IPS DF 4.7 (cell line): ENCODE results near the gene ZDHHC16.
"Not testable (repeated sequence)": the region's sequence is repeated elsewhere in the genome, so short reads cannot be mapped to it uniquely, and the experiment has no call there.

Source experiments
- DNase-seq: peaks from one replicate; pipeline ENCODE4 v3.0.0-alpha.2; 2013; ENCODE audit warnings: low spot score; ENCODE audit errors: extremely low read depth

ZDHHC16 gene

DNA sequence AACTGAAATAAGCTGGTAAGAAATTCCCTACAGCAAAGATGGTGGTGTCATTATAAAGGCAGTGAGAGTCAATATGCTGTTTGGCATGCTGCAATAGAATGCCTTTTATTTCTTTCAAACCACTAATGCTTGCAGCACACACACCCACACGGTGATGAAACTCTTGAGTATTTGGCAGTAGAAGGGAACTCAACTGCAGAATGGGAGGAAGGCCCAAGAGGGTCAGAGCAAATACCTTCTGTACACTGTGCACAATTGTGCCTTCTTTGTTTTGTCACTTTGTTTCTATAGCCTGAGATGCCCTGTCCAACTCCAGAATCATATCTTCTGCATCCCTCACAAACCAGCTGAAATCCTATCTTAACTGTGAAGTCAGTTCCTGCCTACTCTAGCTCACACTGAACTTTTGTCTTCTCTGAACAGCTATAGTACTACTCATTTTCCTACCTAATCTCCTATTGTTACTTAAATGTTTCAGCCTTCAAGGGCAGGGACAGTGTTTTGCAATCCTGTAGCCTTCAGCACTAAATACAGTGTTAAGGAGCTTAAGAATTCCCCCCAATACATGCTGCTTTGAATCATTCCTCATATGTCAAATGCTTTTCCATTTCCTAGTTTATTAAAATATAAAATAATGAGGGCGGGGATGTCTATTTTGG lies 30.1 kb downstream of the ZDHHC16 start:
- DNase-seq: no peak

DNA sequence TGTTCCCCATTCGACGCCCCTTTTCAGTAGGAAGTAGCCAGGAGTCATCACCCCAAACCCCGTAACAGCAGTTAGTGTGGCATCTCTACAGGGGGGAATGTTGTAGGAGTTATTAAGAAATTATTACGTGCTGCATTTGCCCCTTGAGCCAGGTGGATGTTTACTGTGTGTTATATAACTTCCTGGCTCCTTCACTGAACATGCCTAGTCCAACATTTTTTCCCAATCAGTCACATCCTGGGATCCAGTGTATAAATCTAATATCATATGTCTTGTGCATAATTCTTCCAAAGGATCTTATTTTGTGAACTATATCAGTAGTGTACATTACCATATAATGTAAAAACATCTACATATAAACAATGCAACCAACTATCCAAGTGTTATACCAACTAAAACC lies 33.4 kb downstream of the ZDHHC16 start:
- not testable (repeated sequence) for DNase-seq

DNA sequence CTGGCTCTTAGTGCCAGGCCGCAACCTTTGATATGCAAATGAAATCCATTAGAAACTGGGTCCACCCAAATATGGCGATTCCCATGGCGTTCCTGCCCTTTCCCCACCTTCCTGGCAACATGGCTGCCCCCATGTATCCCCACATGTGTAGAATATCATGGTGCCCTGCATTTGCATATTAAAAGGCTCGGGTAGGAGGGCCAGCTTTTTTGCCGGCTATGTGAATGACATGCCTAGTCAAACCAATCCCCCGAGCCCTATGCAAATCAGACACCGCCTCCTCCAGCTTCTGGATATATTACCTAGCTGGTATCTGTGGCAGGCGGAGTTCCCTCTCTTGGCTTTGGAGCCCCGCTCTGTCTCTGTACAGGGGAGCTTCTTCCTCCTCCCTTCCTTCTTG lies 34.0 kb downstream of the ZDHHC16 start:
- peak; percentile 97 for DNase-seq

DNA sequence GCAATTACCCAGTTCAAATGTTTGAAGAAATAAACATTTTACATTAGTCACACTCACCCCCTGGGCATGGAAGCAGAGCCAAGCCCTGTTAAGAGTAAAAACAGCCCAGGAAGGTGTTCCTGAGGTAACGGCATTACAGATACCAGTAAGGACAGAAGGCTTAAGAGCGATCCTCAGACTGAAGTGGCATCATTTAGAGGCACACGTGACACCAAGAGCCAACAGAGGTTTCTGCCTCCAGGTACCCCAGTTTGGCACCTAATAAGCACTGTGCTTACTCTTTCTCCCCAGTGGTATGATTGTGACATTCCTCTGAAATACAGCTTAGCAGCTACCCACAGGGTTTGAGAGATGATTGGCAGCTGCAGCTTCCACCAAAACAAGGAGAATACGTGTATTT lies 35.1 kb downstream of the ZDHHC16 start:
- DNase-seq: no peak

GRCh38 chr10:97482381-97482780 lies 36.4 kb downstream of the ZDHHC16 start:
- DNase-seq: no peak

GRCh38 chr10:97483506-97483905 lies 37.5 kb downstream of the ZDHHC16 start:
- no peak for DNase-seq

DNA sequence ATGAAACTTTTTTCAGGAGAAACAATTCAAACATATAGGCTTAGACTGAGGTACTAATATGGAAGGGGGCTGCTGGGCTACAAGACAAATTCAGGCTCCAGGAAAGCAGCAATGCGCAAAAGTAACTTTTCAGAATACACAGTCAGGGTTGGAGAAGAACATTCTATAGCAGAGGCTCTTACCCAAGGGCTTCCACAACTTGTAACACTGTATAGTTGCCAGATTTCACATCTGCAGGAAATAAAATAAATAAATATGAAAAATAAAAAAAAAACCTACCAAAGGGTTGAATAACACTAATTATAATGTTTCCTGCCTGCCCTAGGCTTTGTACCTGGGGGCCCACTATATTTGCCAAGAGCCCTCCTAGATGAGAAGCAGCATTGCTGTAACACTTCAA lies 37.9 kb downstream of the ZDHHC16 start:
- no peak for DNase-seq

- DNase-seq: no peak
These were observed 39.8 kb downstream of the ZDHHC16 start for GRCh38 chr10:97485647-97486281.

GRCh38 chr10:97490592-97490991 lies 44.6 kb downstream of the ZDHHC16 start:
- no peak for DNase-seq

DNA sequence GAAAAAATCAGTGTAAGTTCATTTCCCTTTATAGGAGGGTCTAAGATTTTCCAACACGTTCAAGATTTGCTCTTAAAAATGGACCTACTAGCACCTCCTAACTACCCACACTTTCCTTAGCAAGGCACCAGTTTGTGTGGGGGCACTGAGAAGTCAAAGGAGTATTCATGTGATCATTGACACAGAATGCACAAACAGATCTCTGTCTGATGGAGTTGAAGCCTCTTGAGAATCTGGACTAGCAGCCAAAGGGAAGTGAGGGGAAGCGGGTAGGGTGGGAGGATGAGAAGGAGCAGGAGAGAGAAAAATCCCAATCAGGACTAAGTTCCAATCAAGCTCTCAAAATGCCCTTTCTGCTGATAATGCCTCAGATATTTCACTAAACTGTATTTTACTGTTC lies 48.2 kb downstream of the ZDHHC16 start:
- DNase-seq: no peak

- DNase-seq: no peak
These were observed 49.0 kb downstream of the ZDHHC16 start for GRCh38 chr10:97494863-97495506.

DNA sequence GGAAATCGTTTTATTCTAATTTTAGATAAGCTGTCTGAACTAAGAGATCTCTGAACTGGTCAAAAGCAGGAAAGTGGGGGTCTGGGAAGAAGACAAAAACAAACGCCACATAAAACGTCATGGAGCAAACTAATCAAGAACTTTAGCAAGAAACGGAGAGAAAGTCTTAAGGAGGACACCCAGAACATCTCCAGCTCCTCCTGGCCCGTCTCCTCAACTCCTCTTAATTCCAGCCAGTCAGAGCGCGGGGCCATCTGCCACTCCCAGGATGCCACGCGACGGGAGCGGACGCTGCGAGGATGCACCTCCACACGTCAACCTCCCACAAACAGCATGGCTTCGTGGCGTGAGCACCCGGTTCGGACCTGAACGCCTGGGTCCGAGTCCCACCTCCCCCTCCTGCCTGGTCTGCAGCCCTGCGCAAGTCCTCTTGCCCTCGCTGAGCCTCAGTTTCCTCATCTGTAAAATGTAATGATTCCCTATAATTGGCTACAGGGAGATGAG lies 51.6 kb downstream of the ZDHHC16 start:
- DNase-seq: no peak

- DNase-seq: peak; percentile 68
These were observed 52.3 kb downstream of the ZDHHC16 start, which contains the start of gene MMS19 for GRCh38 chr10:97498076-97498840. Gene MMS19, minus strand, starts transcription at chr10:97498422. Its CDS starts 38 bp downstream, at chr10:97498384.

DNA sequence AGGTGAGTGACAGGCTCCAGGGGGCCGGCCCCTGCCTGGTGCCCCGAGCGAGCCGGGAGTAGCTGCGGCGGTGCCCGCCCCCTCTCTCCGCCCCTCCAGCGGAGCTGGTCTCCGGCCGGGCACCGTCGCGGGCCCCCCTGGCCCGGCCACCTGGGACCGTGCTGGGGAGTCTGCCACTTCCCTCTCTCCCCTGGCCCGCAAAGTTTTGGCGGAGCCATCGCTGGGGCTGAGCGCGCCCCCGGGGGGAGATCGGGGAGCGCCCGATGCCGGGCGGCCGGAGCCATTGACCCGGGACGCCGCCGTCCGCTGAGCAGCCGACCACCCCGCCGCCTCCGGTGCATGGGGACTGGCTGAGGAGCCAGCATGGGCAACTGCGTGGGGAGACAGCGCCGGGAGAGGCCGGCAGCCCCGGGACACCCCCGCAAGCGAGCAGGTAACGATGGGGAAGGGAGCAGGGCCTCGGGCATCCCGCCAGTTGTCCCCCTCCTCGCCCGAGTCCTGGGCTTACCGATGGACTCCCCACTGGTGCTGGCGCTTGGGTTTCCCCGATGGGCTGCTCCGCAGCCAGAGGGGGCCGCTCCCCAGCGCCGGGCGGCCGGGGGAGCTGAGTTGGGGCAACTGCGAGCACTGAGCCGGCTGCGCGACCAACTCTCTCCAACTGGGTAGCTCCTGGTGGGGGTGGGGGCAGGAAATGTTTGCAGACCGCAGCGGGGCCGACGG lies 53.0 kb downstream of the ZDHHC16 start, which contains the start of gene UBTD1:
Gene UBTD1 (plus strand): TSS at position 84 of the 720 bp plus-strand sequence. CDS start 280 bp downstream, at position 364.
- DNase-seq: no peak

DNA sequence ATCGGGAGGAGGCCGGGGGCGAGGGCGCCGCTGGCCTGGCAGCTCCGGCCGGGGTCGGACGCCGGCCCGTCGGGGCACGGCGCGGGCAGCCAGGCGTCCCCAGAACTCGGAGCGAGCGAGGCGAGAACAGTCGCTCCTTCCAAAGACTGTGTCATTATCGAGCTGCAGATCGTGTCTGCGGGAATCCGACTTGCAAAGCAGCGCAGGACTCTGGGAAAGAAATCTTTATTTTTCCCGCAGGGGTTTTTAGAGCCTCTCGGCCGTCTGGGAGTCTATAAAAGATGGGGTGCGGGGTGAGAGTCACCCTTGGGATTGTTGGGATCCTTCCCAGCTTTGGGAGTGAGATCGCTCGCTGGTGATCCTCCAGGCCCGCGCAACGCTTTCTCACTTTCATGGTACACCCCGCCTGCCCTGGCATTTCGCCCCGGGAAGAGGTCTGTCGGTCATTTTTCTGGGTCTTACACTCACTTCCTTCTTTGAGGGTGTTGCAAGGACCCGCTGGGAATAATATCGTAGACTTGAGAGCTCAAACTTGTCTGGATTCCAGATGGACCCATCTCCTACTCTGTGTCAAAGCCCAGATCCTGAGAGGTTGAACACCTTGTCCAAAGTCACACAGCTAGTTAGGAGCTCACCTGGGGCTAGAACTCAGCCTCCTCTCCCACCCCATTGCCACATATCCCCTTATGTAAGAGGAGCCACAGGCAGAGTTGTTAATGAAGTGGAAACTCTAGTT lies 53.8 kb downstream of the ZDHHC16 start:
- no peak for DNase-seq

DNA sequence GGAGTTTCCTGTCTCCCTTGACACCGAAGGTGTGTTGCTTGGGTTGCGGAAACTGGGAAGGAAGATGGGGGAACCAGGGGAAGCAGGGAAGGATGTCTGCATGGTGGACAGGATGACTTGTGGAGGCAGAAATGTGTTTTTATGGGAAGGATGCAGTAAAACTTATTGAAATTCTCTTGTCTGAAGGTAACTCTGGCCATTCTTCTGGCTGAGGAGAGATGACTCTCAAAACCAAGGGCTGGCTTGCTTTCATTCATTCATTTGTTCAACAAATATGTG lies 54.3 kb downstream of the ZDHHC16 start:
- DNase-seq: no peak

- no peak for DNase-seq
These were observed 56.9 kb downstream of the ZDHHC16 start for GRCh38 chr10:97502916-97503315.

DNA sequence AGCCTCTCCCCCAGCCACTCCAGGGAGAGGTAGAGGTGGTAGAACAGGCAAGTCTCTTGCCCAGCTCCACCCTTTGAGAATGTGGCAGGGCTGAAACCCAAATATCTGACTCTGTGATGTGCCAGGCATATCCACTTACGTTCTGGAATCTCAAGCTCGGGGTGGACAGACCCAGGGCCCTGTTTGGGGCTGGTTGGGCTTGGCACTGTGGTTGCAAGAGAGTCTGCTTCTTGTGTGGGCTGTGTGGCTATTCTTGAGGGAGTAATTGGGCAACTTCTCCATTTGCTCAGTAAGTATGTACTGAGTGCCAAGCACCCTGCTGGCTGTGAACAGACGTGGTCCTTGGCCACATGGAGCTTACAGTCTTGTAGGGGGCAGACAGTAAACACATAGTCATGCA lies 57.4 kb downstream of the ZDHHC16 start:
- no peak for DNase-seq

DNA sequence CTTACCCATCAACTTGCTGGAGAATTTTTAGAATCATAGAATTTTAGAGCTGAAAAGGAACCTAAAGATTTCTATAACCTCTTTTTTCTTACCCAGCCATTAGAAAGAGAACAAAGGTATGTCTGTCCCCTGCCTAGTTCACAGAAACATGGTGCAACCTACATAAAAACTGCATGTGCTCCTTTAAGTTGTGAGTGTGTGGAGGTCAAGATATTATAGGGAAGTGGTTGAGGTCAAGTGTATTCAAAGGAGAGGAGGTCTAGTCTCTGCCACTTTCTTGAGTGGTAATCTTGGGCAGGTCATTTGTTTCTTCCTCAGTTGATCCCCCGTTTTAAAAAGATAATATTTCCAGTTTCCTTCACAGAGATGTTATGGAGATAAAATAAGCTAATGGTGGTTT lies 59.2 kb downstream of the ZDHHC16 start:
- no peak for DNase-seq

DNA sequence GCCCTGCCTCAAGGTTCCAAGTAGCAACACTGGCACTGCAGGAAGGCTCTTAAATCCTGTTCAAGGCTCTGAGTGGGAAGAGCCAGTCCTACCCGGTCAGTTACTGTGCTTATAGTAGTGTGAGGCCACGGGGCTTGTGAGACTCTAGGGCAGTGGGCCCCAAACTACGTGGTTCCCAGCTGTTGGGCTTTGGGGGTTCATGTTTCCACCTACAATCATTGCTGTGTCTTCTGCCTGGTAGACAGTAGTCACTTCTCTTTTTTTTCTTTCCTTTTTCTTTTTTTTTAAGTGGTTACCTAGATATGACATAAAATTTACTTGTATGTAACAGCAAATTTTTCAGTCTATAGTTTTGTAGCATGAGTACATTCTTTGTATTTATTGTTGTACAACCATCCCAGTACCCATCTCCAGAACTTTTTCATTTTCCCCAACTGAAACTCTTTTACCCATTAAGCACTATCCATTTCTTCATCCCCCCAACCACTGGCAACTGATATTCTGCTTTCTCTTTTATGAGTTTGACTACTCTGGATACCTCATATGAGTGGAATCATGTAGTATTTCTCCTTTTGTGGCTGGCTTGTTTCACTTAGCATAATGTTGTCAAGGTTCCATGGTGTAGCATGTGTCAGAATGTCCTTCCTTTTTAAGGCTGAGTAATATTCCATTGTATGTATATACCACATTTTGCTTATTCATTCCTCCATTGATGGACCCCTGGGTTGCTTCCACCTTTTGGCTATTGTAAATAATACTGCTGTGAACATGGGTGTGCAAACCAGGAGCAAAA lies 60.4 kb downstream of the ZDHHC16 start:
- no peak for DNase-seq
